SK-N-SH (cell line): Measurements from ENCODE around the gene ANKK1. TPM values are rescaled to one million over a fixed set of nuclear protein-coding genes. Genes with fewer than 3 reads are reported as not detected.

ENCODE experiments used
- CTCF ChIA-PET: fragments of 300-600, 350-600 bp; formaldehyde crosslinking; extraction: SDS; loops from one replicate; lab custom pipeline; 2021; lab: Yijun Ruan, JAX
- POLR2A ChIA-PET: fragments of 350-600 bp; sonication (Branson Sonifier 250); formaldehyde crosslinking; extraction: SDS; loops from one replicate; lab custom pipeline; 2020; ENCODE audit warnings: antibody characterized with exemption, inconsistent platforms; lab: Yijun Ruan, JAX
- DNase-seq: peaks from one replicate; pipeline ENCODE4 v3.0.0; 2012
- H2AFZ ChIP-seq: fragments of 200-600 bp; sonication (generic); 2 replicates; pipeline ENCODE4 v1.8.1; 2016; ENCODE audit warnings: antibody characterized with exemption, mild to moderate bottlenecking, low read depth
- H3F3A ChIP-seq: fragments of 200-600 bp; sonication (generic); replicated peaks from 2 replicates; pipeline ENCODE3; 2016; ENCODE audit warnings: antibody characterized with exemption, mild to moderate bottlenecking; ENCODE audit not compliant: insufficient read depth
- H3K27ac ChIP-seq, 2 experiments: fragments of 200-500 bp in 1 of 2; fragments of 200-600 bp in 1 of 2; sonication (Bioruptor generic) in 1 of 2; sonication (generic), shearing (Covaris generic) in 1 of 2; 2 replicates each; pipeline versions ENCODE4 v1.5.1 to v1.6.1; 2014 to 2016; ENCODE audit warnings: low read depth in 2 of 2, inconsistent platforms in 1 of 2, low read length in 1 of 2, mild to moderate bottlenecking in 1 of 2, mixed read lengths in 1 of 2
- H3K27me3 ChIP-seq: fragments of 200-600 bp; sonication (generic), shearing (Covaris generic); 2 replicates; pipeline ENCODE4 v1.6.1; 2016; ENCODE audit warnings: mixed run types; ENCODE audit not compliant: insufficient read depth
- H3K36me3 ChIP-seq, 2 experiments: fragments of 200-500 bp in 1 of 2; fragments of 200-600 bp in 1 of 2; sonication (Bioruptor generic) in 1 of 2; sonication (generic) in 1 of 2; replicated peaks in 1 of 2; 2 replicates each; pipeline versions ENCODE3 to v1.5.1; 2014 to 2016; ENCODE audit warnings: low read length in 1 of 2, mild to moderate bottlenecking in 1 of 2; ENCODE audit not compliant: insufficient read depth in 2 of 2, control insufficient read depth in 1 of 2
- H3K4me1 ChIP-seq, 2 experiments: fragments of 200-500 bp in 1 of 2; fragments of 200-600 bp in 1 of 2; sonication (Bioruptor generic) in 1 of 2; sonication (generic), shearing (Covaris generic) in 1 of 2; 2 replicates each; pipeline versions ENCODE4 v1.5.1 to v1.6.1; 2014 to 2016; ENCODE audit warnings: low read depth in 1 of 2, low read length in 1 of 2, mixed run types in 1 of 2; ENCODE audit not compliant: insufficient read depth in 2 of 2, control insufficient read depth in 1 of 2
- H3K4me2 ChIP-seq: fragments of 200-600 bp; sonication (generic), shearing (Covaris generic); 2 replicates; pipeline ENCODE4 v1.6.1; 2017; ENCODE audit warnings: mixed run types
- H3K4me3 ChIP-seq, 2 experiments: fragments of 200-500 bp in 1 of 2; fragments of 200-600 bp in 1 of 2; sonication (Bioruptor generic) in 1 of 2; sonication (generic), shearing (Covaris generic) in 1 of 2; 2 replicates each; pipeline versions ENCODE4 v1.5.1 to v1.8.1; 2014 to 2016; ENCODE audit warnings: low read depth in 2 of 2, inconsistent platforms in 1 of 2, low read length in 1 of 2, mild to moderate bottlenecking in 1 of 2, mixed read lengths in 1 of 2, moderate library complexity in 1 of 2
- H3K79me2 ChIP-seq: fragments of 200-600 bp; sonication (generic); 2 replicates; pipeline ENCODE4 v1.8.1; 2017; ENCODE audit warnings: mild to moderate bottlenecking; ENCODE audit not compliant: insufficient read depth
- H3K9ac ChIP-seq: fragments of 200-600 bp; sonication (generic); 2 replicates; pipeline ENCODE4 v1.6.1; 2017; ENCODE audit warnings: mixed run types
- H3K9me2 ChIP-seq: fragments of 200-600 bp; sonication (generic); 2 replicates; pipeline ENCODE4 v1.6.1; 2017; ENCODE audit warnings: mixed run types
- H3K9me3 ChIP-seq: fragments of 200-600 bp; sonication (generic); 2 replicates; pipeline ENCODE4 v1.6.1; 2017; ENCODE audit warnings: mixed run types, mild to moderate bottlenecking, moderate library complexity
- H4K20me1 ChIP-seq: fragments of 200-600 bp; sonication (generic); 2 replicates; pipeline ENCODE4 v1.6.1; 2017; ENCODE audit warnings: mild to moderate bottlenecking, mixed run types; ENCODE audit not compliant: insufficient read depth
- EZH2phosphoT487 ChIP-seq: fragments of 200-600 bp; sonication (generic); IDR thresholded peaks from 2 replicates; pipeline ENCODE4 v1.6.1; 2017; ENCODE audit warnings: low read depth, mixed run types, mild to moderate bottlenecking, antibody characterized with exemption, moderate library complexity, borderline replicate concordance
- FOSL2 ChIP-seq: IDR thresholded peaks from 2 replicates; pipeline ENCODE4 v1.4.0; 2012; ENCODE audit warnings: low read depth, mild to moderate bottlenecking, moderate library complexity, borderline replicate concordance
- JUND ChIP-seq: IDR thresholded peaks from 2 replicates; pipeline ENCODE4 v1.4.0; 2012
- MAX ChIP-seq: IDR thresholded peaks from 2 replicates; pipeline ENCODE4 v1.4.0; 2012; ENCODE audit warnings: low read depth
- MEF2A ChIP-seq: IDR thresholded peaks from 2 replicates; pipeline ENCODE4 v1.4.0; 2012; ENCODE audit warnings: low read depth, borderline replicate concordance
- MXI1 ChIP-seq: IDR thresholded peaks from 2 replicates; pipeline ENCODE4 v1.6.1; 2012; ENCODE audit warnings: mild to moderate bottlenecking, low read depth, low read length, improper control_type of control experiment
- POLR2AphosphoS5 ChIP-seq: IDR thresholded peaks from 2 replicates; pipeline ENCODE4 v1.6.1; 2012; ENCODE audit warnings: low read depth, low read length
- RCOR1 ChIP-seq: fragments of 150-350 bp; IDR thresholded peaks from 2 replicates; pipeline ENCODE4 v1.6.1; 2017; ENCODE audit warnings: antibody characterized with exemption, low read length
- REST ChIP-seq: IDR thresholded peaks from 2 replicates; pipeline ENCODE4 v1.6.1; 2012; ENCODE audit warnings: mild to moderate bottlenecking, low read depth, low read length, moderate library complexity
- RXRA ChIP-seq: IDR thresholded peaks from 2 replicates; pipeline ENCODE4 v1.4.0; 2012; ENCODE audit warnings: low read depth, mild to moderate bottlenecking, borderline replicate concordance
- TEAD4 ChIP-seq: IDR thresholded peaks from 2 replicates; pipeline ENCODE4 v1.4.0; 2012; ENCODE audit warnings: mild to moderate bottlenecking, borderline replicate concordance; ENCODE audit not compliant: insufficient read depth
- USF1 ChIP-seq: IDR thresholded peaks from 2 replicates; pipeline ENCODE4 v1.4.0; 2012; ENCODE audit warnings: low read depth, borderline replicate concordance
- YY1 ChIP-seq: IDR thresholded peaks from 2 replicates; pipeline ENCODE4 v1.4.0; 2012; ENCODE audit warnings: low read depth, mild to moderate bottlenecking
- WGBS: methylation state at CpG from one replicate; pipeline ENCODE4 v1.1.6; 2017; ENCODE audit warnings: low lambda C conversion rate; 5-methylcytosine and 5-hydroxymethylcytosine counted together
- polyA plus RNA-seq, 3 experiments: library from polyadenylated mRNA; depleted of rRNA; stranded (reverse); fragments of >200 nt; gene quantifications; 2 replicates each; pipeline ENCODE4 v1.2.3, GENCODE V29; 2012

ANKK1 gene
- polyA plus RNA-seq, 1 of the 3 experiments (the other 2 are of a cell fraction), result 0.05 TPM

GRCh38 chr11:113447621-113448315, 60.2 kb downstream of the ANKK1 start:
- Histone ChIP-seq H3F3A (no peaks in the 10 kb centered on the region), H4K20me1 (no peaks in the 10 kb centered on the region), H3K27ac (peak overlapping the region in 1 of 2 experiments; percentile 76; a peak in 2 of 4 replicates), H3K36me3 (no peaks in the 10 kb centered on the region), H3K4me3 (no peak overlapping the region), H2AFZ (no peak overlapping the region), H3K9me2 (no peaks in the 10 kb centered on the region), H3K4me1 (peaks cover 0 to 40% of the 10 kb centered on the region in 2 experiments; a peak in 1 of 4 replicates), H3K9ac (no peak overlapping the region), H3K79me2 (no peaks in the 10 kb centered on the region), H3K4me2 (no peak overlapping the region), H3K9me3 (no peaks in the 10 kb centered on the region), H3K27me3 (no peaks in the 10 kb centered on the region; the same call in 1 of the 2 replicates)
- ChIA-PET CTCF (interaction anchor here (1.9 kb wide), 1 partner anchor 30 kb away, joined by 6 read pairs; no protein-coding TSS in a partner anchor), POLR2A (interaction anchor here (1.5 kb wide), 1 partner anchor 10 kb away, joined by 4 read pairs; no protein-coding TSS in a partner anchor)
- DNase-seq, result peak; percentile 40
- WGBS, result 29% methylated on average over 7 of the region's 8 CpGs
- TF ChIP-seq FOSL2, result no peak
- TF ChIP-seq MXI1, result peak; percentile 34; the same call in 1 of the 2 replicates

GRCh38 chr11:113448316-113448677, 60.7 kb downstream of the ANKK1 start:
- Histone ChIP-seq H3K27ac (peak overlapping the region in 1 of 2 experiments; percentile 76; a peak in 1 of 4 replicates), H3K4me2 (no peak overlapping the region), H3K4me1 (peaks cover 0 to 38% of the 10 kb centered on the region in 2 experiments; a peak in 1 of 4 replicates), H3F3A (no peaks in the 10 kb centered on the region), H3K36me3 (no peaks in the 10 kb centered on the region), H2AFZ (no peak overlapping the region), H3K9ac (no peak overlapping the region), H3K9me2 (no peaks in the 10 kb centered on the region), H3K4me3 (no peak overlapping the region), H4K20me1 (no peaks in the 10 kb centered on the region), H3K27me3 (no peaks in the 10 kb centered on the region), H3K9me3 (no peaks in the 10 kb centered on the region), H3K79me2 (no peaks in the 10 kb centered on the region)
- TF ChIP-seq RCOR1 (no peak), YY1 (no peak), EZH2phosphoT487 (no peak)
- ChIA-PET POLR2A (interaction anchor here (1.5 kb wide), 1 partner anchor 9 kb away, joined by 4 read pairs; no protein-coding TSS in a partner anchor), CTCF (interaction anchor here (1.9 kb wide), 1 partner anchor 29 kb away, joined by 6 read pairs; no protein-coding TSS in a partner anchor)
- DNase-seq, result no peak
- 51% methylated on average over 5 of the region's 5 CpGs for WGBS

- no peak overlapping the region for H3K4me3 ChIP-seq
- no peak overlapping the region for H3K4me2 ChIP-seq
- no peaks in the 10 kb centered on the region for H3K36me3 ChIP-seq
- H4K20me1 ChIP-seq, result no peaks in the 10 kb centered on the region
- no peaks in the 10 kb centered on the region for H3K27me3 ChIP-seq
- H2AFZ ChIP-seq, result no peak overlapping the region
- no peak overlapping the region for H3K9ac ChIP-seq
- H3K27ac ChIP-seq, result no peak overlapping the region
- TF ChIP-seq USF1 (no peak), JUND (no peak), TEAD4 (no peak), REST (no peak), YY1 (no peak), MEF2A (no peak), MAX (no peak), RCOR1 (no peak), FOSL2 (no peak), RXRA (no peak), POLR2AphosphoS5 (no peak)
- no peak for DNase-seq
- ChIA-PET POLR2A (interaction anchor here (1.2 kb wide), 1 partner anchor 11 kb away, joined by 3 read pairs; no protein-coding TSS in a partner anchor), CTCF (interaction anchor here (1.1 kb wide), 1 partner anchor 9 kb away, joined by 3 read pairs; no protein-coding TSS in a partner anchor)
- H3K9me3 ChIP-seq, result no peaks in the 10 kb centered on the region
- 42% methylated on average over 6 of the region's 6 CpGs for WGBS
- no peaks in the 10 kb centered on the region for H3K79me2 ChIP-seq
- H3K9me2 ChIP-seq, result no peaks in the 10 kb centered on the region
- H3F3A ChIP-seq, result no peaks in the 10 kb centered on the region
- peaks cover 0 to 32% of the 10 kb centered on the region in 2 experiments; a peak in 1 of 4 replicates for H3K4me1 ChIP-seq
Measured at GRCh38 chr11:113449743-113450142, 62.2 kb downstream of the ANKK1 start.
